ENCODE data around the gene ARHGEF1. TPM values are rescaled to one million over a fixed set of nuclear protein-coding genes. Genes with fewer than 3 reads are reported as not detected.
A peak's percentile ranks its signal among the peaks of the same experiment; 100 is the strongest.

Gene ARHGEF1
- total and polyA plus RNA-seq, 2 donors (not counting 1 experiment from before 2014, with no cell fraction given), result 646 to 886 TPM

DNA sequence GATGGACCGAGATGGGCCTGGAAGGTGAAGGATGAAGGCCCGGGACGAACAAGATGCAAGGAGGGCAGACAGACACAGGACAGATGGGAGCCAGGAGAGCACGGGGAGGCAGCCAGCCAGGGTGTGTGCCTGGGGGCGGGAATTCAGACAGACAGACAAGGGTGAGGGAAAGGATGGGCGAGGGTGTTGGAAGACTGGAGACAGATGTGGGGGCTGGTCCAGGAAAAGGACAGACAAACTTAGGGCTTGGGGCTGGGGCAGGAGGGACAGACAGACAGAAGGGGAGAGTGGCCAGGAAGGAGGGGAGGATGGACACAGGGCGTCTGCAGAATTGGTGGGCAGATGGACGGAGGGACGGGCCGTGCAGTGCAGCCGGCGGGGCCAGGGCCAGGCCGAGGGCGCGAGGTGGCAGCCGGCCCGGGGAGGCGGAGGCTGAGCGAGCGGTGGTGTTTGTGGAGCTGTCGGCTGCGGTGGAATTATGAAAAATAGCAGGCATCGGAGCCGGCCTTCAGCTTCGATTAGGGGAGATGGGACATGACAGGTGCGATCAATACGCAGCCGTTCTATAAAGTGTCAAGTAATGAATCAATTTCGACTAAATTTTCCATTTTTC, 49.8 kb downstream of the ARHGEF1 start:
- peak overlapping the region; percentile 50 for H3K27ac Mint-ChIP-seq
- Histone ChIP-seq H2AFZ (ENCODE audit: insufficient read depth, low read depth, low read length, poor library complexity, severe bottlenecking) (no peak overlapping the region), H3K27me3 (replicated peaks in 1 of 4; ENCODE audit: control extremely low read depth in 1 of 4, control insufficient read depth in 3 of 4, insufficient read depth in 4 of 4, low read length in 3 of 4) (peaks cover 0 to 16% (median 0%) of the 10 kb centered on the region in 4 experiments), H3K79me2 (ENCODE audit: control insufficient read depth, insufficient read depth, low read length) (peaks cover 11% of the 10 kb centered on the region), H3K4me2 (replicated peaks; ENCODE audit: low read depth, low read length, poor library complexity, severe bottlenecking) (no peak overlapping the region), H3K4me3 (ENCODE audit: control extremely low read depth in 1 of 5, extremely low read depth in 1 of 5, insufficient read depth in 1 of 5, low read depth in 2 of 5, low read length in 4 of 5) (no peak overlapping the region), H4K20me1 (ENCODE audit: control insufficient read depth, insufficient read depth, low read length, poor library complexity, severe bottlenecking) (no peaks in the 10 kb centered on the region), H3K27ac (ENCODE audit: low read length in 2 of 2) (no peak overlapping the region), H3K9ac (ENCODE audit: low read length) (no peak overlapping the region), H3K4me1 (ENCODE audit: control insufficient read depth in 2 of 2, insufficient read depth in 2 of 2, low read length in 2 of 2) (peaks cover 45 to 69% of the 10 kb centered on the region in 2 donors), H3K36me3 (replicated peaks in 1 of 2; ENCODE audit: control extremely low read depth in 1 of 2, control insufficient read depth in 1 of 2, extremely low read depth in 1 of 2, insufficient read depth in 2 of 2, low read length in 1 of 2) (no peaks in the 10 kb centered on the region), H3K9me3 (ENCODE audit: control extremely low read depth in 1 of 3, control insufficient read depth in 2 of 3, insufficient read depth in 1 of 3, low read length in 2 of 3) (no peaks in the 10 kb centered on the region)
- H3K4me1 Mint-ChIP-seq, result peaks cover 63% of the 10 kb centered on the region
- ChIA-PET POLR2A (interaction anchor here (0.8 kb wide), 1 partner anchor 26 kb away, joined by 3 read pairs; the partner anchor contains the start of gene RABAC1), CTCF (interaction anchor here (4.4 to 5.4 kb wide), 2 partner anchors 11 to 59 kb away, joined by 28 to 54 read pairs; no protein-coding TSS in a partner anchor)
- no peak overlapping the region for H3K4me3 Mint-ChIP-seq
- peaks cover 5% of the 10 kb centered on the region for H3K27me3 Mint-ChIP-seq
- no peak for TF ChIP-seq EZH2 (IDR thresholded peaks at IDR 0.05; ENCODE audit: borderline replicate concordance, insufficient read depth, low read depth, low read length, poor library complexity, severe bottlenecking)
- no peak for TF ChIP-seq CTCF (IDR thresholded peaks at IDR 0.05)
- ATAC-seq (ENCODE audit: low read depth) (no peak), DNase-seq (no peak)
- H3K9me3 Mint-ChIP-seq (ENCODE audit: insufficient read depth), result no peaks in the 10 kb centered on the region
- intact Hi-C loops (cut with micrococcal nuclease), result no loop called here
- WGBS (ENCODE audit: insufficient coverage), result 95% methylated on average over 26 of the region's 29 CpGs
